RWPE2 (cell line): ENCODE measurements around the gene C20orf141.

Experiments
- ATAC-seq: fragments of 200-7000 bp; cut with Tn5 transposase; 3 replicates; pipeline ENCODE4 v1.9.1; 2021; ENCODE audit warnings: low read depth
- DNase-seq: peaks from one replicate; pipeline ENCODE4 v3.0.0-alpha.2; 2020; ENCODE audit warnings: low spot score
- H3K27ac ChIP-seq: fragments of 450-650 bp; 2 replicates; pipeline ENCODE4 v1.5.1; 2017; ENCODE audit warnings: mild to moderate bottlenecking; ENCODE audit not compliant: poor library complexity, severe bottlenecking
- H3K27me3 ChIP-seq: fragments of 250-450 bp; sonication (Bioruptor Pico); 2 replicates; pipeline ENCODE4 v1.5.1; 2021; ENCODE audit warnings: mild to moderate bottlenecking, moderate library complexity; ENCODE audit not compliant: insufficient read depth, poor library complexity, severe bottlenecking
- H3K36me3 ChIP-seq: fragments of 250-450 bp; sonication (Bioruptor Pico); 2 replicates; pipeline ENCODE4 v1.5.1; 2020; ENCODE audit warnings: low read depth, mild to moderate bottlenecking, moderate library complexity
- H3K4me1 ChIP-seq: fragments of 250-450 bp; sonication (Bioruptor Pico); 2 replicates; pipeline ENCODE4 v1.5.1; 2021; ENCODE audit warnings: mild to moderate bottlenecking, moderate library complexity; ENCODE audit not compliant: insufficient read depth, poor library complexity, severe bottlenecking
- H3K4me3 ChIP-seq: fragments of 250-450 bp; sonication (Bioruptor Pico); 2 replicates; pipeline ENCODE4 v1.5.1; 2021; ENCODE audit warnings: mild to moderate bottlenecking, moderate library complexity; ENCODE audit not compliant: severe bottlenecking
- H3K9me3 ChIP-seq: fragments of 250-450 bp; sonication (Bioruptor Pico); 2 replicates; pipeline ENCODE4 v1.5.1; 2021; ENCODE audit warnings: mild to moderate bottlenecking, moderate library complexity; ENCODE audit not compliant: severe bottlenecking
- CTCF ChIP-seq: fragments of 450-650 bp; IDR thresholded peaks from one replicate; pipeline ENCODE4 v1.5.1; 2017; ENCODE audit warnings: mild to moderate bottlenecking, moderate library complexity; ENCODE audit not compliant: poor library complexity, severe bottlenecking

Gene C20orf141

DNA sequence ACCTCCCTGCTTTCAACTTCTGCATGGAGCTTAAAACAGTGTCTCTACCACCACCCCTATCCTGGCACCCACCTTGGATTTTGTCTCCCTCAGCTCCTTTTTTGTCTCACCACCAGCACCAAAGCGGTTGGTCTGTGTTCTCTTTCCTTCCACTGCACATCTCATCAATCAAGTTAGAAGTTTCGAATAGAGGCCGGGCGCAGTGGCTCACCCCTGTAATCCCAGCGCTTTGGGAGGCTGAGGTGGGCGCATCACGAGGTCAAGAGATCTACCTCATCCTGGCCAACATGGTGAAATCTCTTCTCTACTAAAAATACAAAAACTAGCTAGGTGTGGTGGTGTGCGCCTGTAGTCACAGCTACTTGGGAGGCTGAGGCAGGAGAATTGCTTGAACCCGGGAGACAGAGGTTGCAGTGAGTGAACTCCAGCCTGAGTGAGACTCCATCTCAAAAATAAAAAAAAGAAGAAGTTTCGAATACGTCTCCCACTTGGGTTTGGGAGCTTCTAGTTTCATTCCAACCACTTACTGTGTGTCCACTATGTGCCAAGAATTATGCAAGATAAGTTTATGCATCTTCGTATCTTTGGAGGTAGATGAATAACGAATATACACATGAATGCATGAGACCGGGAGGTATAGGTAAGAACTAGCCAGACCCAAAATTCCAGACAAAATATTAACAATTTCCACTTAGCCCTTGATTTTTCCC lies 19.8 kb downstream of the C20orf141 start:
- no peaks in the 10 kb centered on the region for H3K9me3 ChIP-seq
- no peak overlapping the region for H3K27ac ChIP-seq
- no peak for TF ChIP-seq CTCF
- H3K4me1 ChIP-seq = peaks cover 11% of the 10 kb centered on the region
- no peaks in the 10 kb centered on the region for H3K27me3 ChIP-seq
- peaks cover 10% of the 10 kb centered on the region for H3K36me3 ChIP-seq
- H3K4me3 ChIP-seq = no peak overlapping the region
- no peak for DNase-seq
- no peak for ATAC-seq

DNA sequence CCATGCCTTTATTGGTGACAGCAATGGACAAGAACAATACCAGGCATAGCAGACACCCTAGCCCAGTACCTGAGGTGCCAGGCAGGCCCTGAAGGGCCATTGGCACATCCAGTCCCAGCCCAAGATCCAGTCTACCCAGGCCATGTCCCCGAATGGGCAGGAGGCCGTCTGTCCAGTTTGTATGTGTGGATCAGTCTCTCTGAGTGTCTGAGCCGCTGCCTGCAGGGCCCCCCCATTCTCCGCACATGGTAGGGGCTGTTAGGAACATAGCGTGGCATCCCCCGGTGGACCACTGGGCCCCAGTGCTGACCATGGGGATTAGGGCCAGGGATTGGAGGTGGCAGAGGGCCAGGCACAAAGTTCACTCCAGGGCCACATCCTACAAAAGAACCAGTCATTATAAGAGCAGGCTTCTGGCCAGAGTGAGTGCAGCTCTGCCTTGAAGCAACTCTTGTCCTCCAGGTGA lies 20.6 kb downstream of the C20orf141 start:
- Histone ChIP-seq H3K9me3 (no peaks in the 10 kb centered on the region), H3K36me3 (peaks cover 10% of the 10 kb centered on the region), H3K4me1 (peaks cover 14% of the 10 kb centered on the region), H3K27ac (no peak overlapping the region), H3K27me3 (no peaks in the 10 kb centered on the region), H3K4me3 (no peak overlapping the region)
- DNase-seq (no peak), ATAC-seq (no peak)
- no peak for TF ChIP-seq CTCF

DNA sequence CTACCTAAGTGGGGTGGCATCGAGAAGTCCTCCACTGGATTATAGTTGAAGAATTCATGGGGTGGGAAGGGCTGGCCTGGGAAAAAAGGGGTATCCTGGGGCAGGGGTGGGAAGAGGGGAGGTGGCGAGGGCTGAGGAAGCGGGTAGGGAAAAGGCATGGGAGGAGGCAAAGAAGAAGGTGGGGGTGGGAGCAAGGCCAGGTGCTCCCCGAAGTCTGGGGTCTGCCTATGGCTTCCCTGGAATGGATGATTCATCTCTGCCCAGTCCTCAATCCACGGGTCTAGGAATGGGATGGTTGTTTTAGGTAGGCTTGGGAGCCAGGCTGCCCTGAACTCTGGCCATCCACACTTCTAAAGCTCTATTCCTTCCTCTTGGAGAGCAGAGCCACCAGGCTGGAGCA lies 21.2 kb downstream of the C20orf141 start:
- peaks cover 10% of the 10 kb centered on the region for H3K36me3 ChIP-seq
- ATAC-seq = no peak
- H3K4me3 ChIP-seq = no peak overlapping the region
- H3K9me3 ChIP-seq = no peaks in the 10 kb centered on the region
- H3K4me1 ChIP-seq = peaks cover 14% of the 10 kb centered on the region
- no peaks in the 10 kb centered on the region for H3K27me3 ChIP-seq
- DNase-seq = no peak
- no peak overlapping the region for H3K27ac ChIP-seq
- TF ChIP-seq CTCF = no peak

DNA sequence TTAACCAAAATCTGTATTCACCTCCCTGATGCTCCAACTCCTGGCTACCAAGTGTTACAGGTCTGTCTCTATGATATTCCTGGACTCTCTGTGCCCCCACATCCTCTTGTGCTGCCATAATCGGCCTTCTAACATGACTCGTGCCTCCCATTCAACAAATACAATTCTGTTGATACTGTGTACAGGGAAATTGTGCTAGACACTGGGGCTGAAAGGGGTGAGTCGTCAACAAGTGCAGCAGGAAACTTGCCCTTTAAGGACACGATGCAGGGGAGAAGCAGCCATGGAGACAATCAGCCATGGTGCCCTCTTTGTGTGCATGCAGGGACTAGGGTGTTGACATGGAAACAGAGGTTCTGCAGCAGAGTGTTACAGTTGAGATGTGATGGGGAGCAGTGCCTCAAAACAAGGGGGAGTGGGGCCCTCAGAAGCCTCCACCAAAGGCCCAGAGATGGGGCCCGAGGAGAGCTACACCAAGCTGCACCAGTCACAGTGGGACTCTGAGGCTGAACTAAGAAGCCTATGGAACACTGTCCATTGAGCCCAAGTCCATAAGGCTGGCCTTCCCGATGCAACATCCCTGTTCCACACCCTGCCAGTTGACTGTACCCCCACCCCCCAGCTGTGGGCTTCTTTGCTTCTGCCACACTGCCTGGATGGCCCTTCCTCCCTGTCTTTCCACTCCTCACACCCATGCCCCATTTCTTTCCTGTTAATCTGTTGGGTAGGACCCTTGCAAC lies 22.6 kb downstream of the C20orf141 start:
- ATAC-seq (no peak), DNase-seq (no peak)
- Histone ChIP-seq H3K27ac (no peak overlapping the region), H3K36me3 (peaks cover 10% of the 10 kb centered on the region), H3K27me3 (no peaks in the 10 kb centered on the region), H3K4me3 (no peak overlapping the region), H3K4me1 (peaks cover 7% of the 10 kb centered on the region), H3K9me3 (no peaks in the 10 kb centered on the region)
- no peak for TF ChIP-seq CTCF
